Prostate gland (tissue), 2 donors: ENCODE data around the gene RYR2.

ENCODE experiments used
- POLR2A ChIP-seq: fragments of 450-650 bp; IDR thresholded peaks from one replicate; pipeline ENCODE4 v1.6.1; 2016; ENCODE audit warnings: antibody characterized with exemption, mild to moderate bottlenecking
- POLR2AphosphoS5 ChIP-seq: sonication (generic); formaldehyde crosslinking; IDR thresholded peaks from one replicate; pipeline ENCODE4 v1.6.1; 2017; ENCODE audit warnings: antibody characterized with exemption
- TF ChIP-seq, protein P1 (sequence below), 4 experiments: fragments of 200-600 bp in 2 of 4; fragments of 450-650 bp in 2 of 4; sonication (generic) in 2 of 4; IDR thresholded peaks; 1 replicate in 3 of 4; 2 replicates in 1 of 4; pipeline ENCODE4 v1.5.1; 2016 to 2019; ENCODE audit warnings: antibody characterized with exemption in 4 of 4, mild to moderate bottlenecking in 2 of 4, moderate library complexity in 2 of 4

DNA sequence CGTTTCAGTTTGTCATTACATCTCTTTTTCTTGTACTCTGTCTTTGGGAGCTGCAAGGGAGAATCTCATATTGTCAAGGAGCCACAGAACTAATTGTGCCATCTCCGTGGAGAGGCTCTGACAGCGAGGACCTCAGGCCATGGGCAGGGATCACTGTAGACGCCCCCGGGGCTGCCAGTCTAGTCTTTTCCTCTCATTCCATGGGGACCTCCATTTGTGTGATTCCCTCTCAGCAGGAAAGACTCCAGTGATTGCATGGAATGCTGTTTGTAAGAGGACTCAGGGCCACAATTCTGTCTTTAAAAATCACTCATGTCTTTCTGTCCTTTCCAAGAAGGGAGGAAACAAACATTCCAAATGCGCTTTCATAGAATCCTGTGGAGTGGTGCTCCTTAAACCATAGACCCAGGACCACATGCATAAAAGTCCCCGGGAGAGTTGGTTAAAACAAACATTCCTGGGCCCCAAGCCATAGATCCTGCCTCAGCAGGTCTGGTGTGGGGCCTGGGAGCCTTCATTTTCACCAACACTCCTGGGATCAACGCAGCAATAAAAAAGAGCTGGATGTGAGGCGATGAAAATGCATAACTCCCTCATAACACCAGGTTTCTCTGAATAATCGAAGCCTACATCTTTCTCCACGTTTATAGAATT, 744.2 kb downstream of the RYR2 start:
- no peak for TF ChIP-seq POLR2A
- TF ChIP-seq, protein P1, sequence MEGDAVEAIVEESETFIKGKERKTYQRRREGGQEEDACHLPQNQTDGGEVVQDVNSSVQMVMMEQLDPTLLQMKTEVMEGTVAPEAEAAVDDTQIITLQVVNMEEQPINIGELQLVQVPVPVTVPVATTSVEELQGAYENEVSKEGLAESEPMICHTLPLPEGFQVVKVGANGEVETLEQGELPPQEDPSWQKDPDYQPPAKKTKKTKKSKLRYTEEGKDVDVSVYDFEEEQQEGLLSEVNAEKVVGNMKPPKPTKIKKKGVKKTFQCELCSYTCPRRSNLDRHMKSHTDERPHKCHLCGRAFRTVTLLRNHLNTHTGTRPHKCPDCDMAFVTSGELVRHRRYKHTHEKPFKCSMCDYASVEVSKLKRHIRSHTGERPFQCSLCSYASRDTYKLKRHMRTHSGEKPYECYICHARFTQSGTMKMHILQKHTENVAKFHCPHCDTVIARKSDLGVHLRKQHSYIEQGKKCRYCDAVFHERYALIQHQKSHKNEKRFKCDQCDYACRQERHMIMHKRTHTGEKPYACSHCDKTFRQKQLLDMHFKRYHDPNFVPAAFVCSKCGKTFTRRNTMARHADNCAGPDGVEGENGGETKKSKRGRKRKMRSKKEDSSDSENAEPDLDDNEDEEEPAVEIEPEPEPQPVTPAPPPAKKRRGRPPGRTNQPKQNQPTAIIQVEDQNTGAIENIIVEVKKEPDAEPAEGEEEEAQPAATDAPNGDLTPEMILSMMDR (IDR thresholded peaks at IDR 0.05), result no peak
- no peak for TF ChIP-seq POLR2AphosphoS5
